ENCODE results near the gene C9orf40.
A peak's percentile ranks its signal among the peaks of the same experiment; 100 is the strongest.

Gene C9orf40

DNA sequence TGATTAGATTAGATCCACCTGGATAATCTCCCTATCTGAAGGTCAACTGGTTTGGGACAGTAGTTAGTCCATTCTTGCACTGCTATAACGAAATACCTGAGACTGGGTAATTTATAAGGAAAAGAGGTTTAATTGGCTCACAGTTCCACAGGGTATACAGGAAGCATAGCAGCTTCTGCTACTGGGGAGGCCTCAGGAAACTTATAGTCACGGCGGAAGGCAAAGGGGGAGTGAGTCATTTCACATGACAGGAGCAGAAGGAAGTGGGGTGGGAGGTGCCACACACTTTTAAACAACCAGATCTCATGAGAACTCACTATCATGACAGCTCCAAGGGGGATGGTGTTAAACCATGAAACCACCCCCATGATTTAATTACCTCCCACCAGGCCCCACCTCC is 9.9 kb downstream of the C9orf40 start:
- TF ChIP-seq GABPA (IDR thresholded peaks at IDR 0.05; ENCODE audit: low read depth) = no peak
- TF ChIP-seq SPI1 (IDR thresholded peaks at IDR 0.05; ENCODE audit: borderline replicate concordance, low read depth) = no peak
- TF ChIP-seq, protein P1, sequence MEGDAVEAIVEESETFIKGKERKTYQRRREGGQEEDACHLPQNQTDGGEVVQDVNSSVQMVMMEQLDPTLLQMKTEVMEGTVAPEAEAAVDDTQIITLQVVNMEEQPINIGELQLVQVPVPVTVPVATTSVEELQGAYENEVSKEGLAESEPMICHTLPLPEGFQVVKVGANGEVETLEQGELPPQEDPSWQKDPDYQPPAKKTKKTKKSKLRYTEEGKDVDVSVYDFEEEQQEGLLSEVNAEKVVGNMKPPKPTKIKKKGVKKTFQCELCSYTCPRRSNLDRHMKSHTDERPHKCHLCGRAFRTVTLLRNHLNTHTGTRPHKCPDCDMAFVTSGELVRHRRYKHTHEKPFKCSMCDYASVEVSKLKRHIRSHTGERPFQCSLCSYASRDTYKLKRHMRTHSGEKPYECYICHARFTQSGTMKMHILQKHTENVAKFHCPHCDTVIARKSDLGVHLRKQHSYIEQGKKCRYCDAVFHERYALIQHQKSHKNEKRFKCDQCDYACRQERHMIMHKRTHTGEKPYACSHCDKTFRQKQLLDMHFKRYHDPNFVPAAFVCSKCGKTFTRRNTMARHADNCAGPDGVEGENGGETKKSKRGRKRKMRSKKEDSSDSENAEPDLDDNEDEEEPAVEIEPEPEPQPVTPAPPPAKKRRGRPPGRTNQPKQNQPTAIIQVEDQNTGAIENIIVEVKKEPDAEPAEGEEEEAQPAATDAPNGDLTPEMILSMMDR (IDR thresholded peaks at IDR 0.05; ENCODE audit: insufficient read depth, low read length) = no peak
- TF ChIP-seq POLR2AphosphoS5 (IDR thresholded peaks at IDR 0.05; ENCODE audit: low read depth) = no peak
- TF ChIP-seq, protein P2, sequence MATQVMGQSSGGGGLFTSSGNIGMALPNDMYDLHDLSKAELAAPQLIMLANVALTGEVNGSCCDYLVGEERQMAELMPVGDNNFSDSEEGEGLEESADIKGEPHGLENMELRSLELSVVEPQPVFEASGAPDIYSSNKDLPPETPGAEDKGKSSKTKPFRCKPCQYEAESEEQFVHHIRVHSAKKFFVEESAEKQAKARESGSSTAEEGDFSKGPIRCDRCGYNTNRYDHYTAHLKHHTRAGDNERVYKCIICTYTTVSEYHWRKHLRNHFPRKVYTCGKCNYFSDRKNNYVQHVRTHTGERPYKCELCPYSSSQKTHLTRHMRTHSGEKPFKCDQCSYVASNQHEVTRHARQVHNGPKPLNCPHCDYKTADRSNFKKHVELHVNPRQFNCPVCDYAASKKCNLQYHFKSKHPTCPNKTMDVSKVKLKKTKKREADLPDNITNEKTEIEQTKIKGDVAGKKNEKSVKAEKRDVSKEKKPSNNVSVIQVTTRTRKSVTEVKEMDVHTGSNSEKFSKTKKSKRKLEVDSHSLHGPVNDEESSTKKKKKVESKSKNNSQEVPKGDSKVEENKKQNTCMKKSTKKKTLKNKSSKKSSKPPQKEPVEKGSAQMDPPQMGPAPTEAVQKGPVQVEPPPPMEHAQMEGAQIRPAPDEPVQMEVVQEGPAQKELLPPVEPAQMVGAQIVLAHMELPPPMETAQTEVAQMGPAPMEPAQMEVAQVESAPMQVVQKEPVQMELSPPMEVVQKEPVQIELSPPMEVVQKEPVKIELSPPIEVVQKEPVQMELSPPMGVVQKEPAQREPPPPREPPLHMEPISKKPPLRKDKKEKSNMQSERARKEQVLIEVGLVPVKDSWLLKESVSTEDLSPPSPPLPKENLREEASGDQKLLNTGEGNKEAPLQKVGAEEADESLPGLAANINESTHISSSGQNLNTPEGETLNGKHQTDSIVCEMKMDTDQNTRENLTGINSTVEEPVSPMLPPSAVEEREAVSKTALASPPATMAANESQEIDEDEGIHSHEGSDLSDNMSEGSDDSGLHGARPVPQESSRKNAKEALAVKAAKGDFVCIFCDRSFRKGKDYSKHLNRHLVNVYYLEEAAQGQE (IDR thresholded peaks at IDR 0.05; ENCODE audit: insufficient replicate concordance, low read depth) = no peak
- DNase-seq (ENCODE audit: low read depth in 1 of 2, low spot score in 1 of 2) = peak; percentile 32 to 33

DNA sequence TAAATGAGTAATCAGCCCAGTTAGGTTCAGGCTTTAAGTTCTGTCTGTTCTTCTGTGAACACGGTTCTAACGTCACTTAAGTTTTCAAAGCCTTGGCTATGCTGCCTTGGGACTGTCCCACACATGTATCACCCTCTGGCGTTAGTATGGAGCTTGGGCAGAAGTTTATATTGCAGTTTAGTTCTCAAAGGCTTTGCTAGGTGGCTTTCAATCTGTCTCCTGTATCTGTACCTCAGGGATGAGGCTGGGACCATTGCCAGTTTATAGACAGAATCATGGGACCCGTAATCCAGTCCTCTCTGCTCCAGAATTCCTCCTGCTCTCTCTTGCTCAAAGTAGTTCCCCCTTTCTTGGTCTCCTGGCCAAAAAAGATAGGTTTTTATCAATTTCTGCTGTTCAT is 12.1 kb downstream of the C9orf40 start:
- DNase-seq (ENCODE audit: low read depth in 1 of 2, low spot score in 1 of 2) = no peak
- TF ChIP-seq SPI1 (IDR thresholded peaks at IDR 0.05; ENCODE audit: borderline replicate concordance, low read depth) (no peak), GABPA (IDR thresholded peaks at IDR 0.05; ENCODE audit: low read depth) (no peak), POLR2AphosphoS5 (IDR thresholded peaks at IDR 0.05; ENCODE audit: low read depth) (no peak)
- TF ChIP-seq, protein P1 (IDR thresholded peaks at IDR 0.05; ENCODE audit: insufficient read depth, low read length) = no peak
- TF ChIP-seq, protein P2 (IDR thresholded peaks at IDR 0.05; ENCODE audit: insufficient replicate concordance, low read depth) = no peak

More for the DNA sequence above, 9.9 kb downstream of the C9orf40 start:
- Histone ChIP-seq H3K27me3 (ENCODE audit: insufficient read depth, poor library complexity, severe bottlenecking) (no peaks in the 10 kb centered on the region), H3K27ac (replicated peaks) (no peak overlapping the region), H3K4me3 (replicated peaks; ENCODE audit: insufficient read depth, low read length) (no peak overlapping the region)

DNA sequence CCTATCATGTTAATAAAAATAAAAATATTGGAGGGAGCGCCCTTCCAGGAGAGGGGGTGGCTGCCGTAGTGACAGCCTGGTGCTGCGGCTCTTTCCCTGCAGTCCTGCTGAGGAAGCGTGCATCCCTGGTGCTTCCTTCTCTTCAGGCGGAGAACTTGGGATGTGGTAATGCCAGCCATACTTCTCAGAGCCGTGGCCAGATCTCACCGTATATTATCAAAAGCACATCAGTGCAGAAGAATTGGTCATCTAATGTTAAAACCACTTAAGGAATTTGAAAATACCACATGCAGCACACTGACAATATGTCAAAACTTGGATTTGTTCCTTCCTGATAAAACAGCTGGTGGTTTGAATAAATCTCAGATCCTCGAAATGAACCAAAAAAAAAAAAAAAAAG is 17.7 kb downstream of the C9orf40 start:
- no peak for DNase-seq (ENCODE audit: low read depth in 1 of 2, low spot score in 1 of 2)

More for the DNA sequence above, 12.1 kb downstream of the C9orf40 start:
- H3K27ac ChIP-seq (replicated peaks) = no peak overlapping the region
- no peak overlapping the region for H3K4me3 ChIP-seq (replicated peaks; ENCODE audit: insufficient read depth, low read length)
- H3K27me3 ChIP-seq (ENCODE audit: insufficient read depth, poor library complexity, severe bottlenecking) = no peaks in the 10 kb centered on the region

More for the DNA sequence above, 17.7 kb downstream of the C9orf40 start:
- Histone ChIP-seq H3K27ac (replicated peaks) (no peak overlapping the region), H3K27me3 (ENCODE audit: insufficient read depth, poor library complexity, severe bottlenecking) (no peaks in the 10 kb centered on the region), H3K4me3 (replicated peaks; ENCODE audit: insufficient read depth, low read length) (no peak overlapping the region)
- TF ChIP-seq SPI1 (IDR thresholded peaks at IDR 0.05; ENCODE audit: borderline replicate concordance, low read depth) (no peak), POLR2AphosphoS5 (IDR thresholded peaks at IDR 0.05; ENCODE audit: low read depth) (no peak), GABPA (IDR thresholded peaks at IDR 0.05; ENCODE audit: low read depth) (no peak)
- TF ChIP-seq, protein P2 (IDR thresholded peaks at IDR 0.05; ENCODE audit: insufficient replicate concordance, low read depth) = no peak
- TF ChIP-seq, protein P1 (IDR thresholded peaks at IDR 0.05; ENCODE audit: insufficient read depth, low read length) = no peak

Measured in HL-60 (cell line).